Measurements from ENCODE around the gene APBA1.

The APBA1 gene

DNA sequence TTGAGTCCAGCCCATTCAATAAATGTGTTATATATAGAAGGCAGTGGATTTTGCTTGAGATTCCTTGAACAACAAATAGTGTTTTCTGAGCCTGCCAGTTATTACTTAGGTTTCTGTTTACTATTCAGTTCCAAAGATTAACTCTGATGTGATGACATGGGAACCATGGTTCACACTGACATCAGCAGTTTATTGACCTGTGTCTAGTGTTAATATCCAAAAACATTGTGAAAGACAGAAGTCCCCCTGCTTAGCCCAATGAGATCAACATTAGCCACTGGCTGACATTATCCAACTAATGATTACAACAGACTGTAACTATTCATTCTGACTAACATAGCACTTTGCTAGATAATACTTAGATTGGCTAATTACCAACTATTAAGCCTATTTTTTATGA is 14.9 kb downstream of the APBA1 start:
- DNase-seq (ENCODE audit: low spot score): no peak

GRCh38 chr9:69655065-69655464 is 17.1 kb downstream of the APBA1 start:
- no peak for DNase-seq (ENCODE audit: low spot score)

- no peak for DNase-seq (ENCODE audit: low spot score)
Observed at GRCh38 chr9:69653261-69653660, 18.9 kb downstream of the APBA1 start.

DNA sequence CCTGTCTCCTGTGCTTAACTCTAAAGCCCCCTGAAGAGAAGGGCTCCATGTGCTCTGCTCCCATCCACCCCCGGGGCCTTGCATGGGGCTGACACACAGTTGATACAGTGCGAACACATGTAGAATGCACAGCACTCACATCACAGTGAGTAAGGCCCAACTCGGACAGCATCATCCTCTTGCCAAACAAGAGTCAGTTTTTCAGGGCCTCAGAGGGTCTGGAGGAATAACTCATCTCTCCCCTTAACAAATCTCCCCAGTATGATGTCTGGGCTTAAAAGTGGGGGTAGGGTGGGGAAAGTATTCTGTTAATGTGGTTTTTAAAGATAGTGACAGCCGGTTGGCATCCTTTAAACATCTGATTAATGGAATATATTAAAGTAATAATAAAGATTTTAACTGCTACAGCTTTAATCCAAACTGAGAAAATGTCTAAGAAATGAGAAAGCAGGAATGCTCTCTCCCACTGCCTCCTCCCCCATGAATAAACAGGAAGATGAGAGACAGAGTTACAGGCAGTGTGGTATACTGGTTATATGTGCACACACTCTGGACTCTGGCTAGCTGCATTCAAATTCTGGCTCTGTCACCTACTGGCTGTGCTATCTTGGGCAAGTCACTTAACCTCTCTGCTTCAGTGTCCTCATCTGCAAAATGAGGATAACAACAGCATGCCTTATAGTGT is 22.5 kb downstream of the APBA1 start:
- DNase-seq (ENCODE audit: low spot score): no peak

GRCh38 chr9:69647804-69648203 is 24.4 kb downstream of the APBA1 start:
- DNase-seq (ENCODE audit: low spot score): no peak

GRCh38 chr9:69646810-69647209 is 25.4 kb downstream of the APBA1 start:
- DNase-seq (ENCODE audit: low spot score): no peak

- no peak for DNase-seq (ENCODE audit: low spot score)
Observed at GRCh38 chr9:69645488-69645887, 26.7 kb downstream of the APBA1 start.

DNA sequence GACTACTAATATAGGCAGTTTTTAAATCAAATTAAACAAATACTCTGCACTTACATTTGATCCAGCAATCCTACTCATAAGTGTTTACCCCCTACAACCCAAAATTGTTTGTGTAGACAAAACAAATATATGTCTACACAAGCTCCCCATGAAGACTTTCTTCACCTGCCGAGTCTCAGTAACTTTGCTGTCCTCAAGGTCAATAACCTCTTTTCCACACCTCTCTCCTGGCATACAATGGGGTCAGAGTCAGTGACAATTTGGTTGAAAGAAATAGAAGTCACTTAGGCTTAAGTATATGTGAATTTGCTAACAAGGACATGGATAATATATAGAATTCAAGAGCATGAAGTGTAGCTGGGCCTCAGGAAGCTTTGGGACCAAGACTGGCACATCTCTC is 29.1 kb downstream of the APBA1 start:
- DNase-seq (ENCODE audit: low spot score): no peak

DNA sequence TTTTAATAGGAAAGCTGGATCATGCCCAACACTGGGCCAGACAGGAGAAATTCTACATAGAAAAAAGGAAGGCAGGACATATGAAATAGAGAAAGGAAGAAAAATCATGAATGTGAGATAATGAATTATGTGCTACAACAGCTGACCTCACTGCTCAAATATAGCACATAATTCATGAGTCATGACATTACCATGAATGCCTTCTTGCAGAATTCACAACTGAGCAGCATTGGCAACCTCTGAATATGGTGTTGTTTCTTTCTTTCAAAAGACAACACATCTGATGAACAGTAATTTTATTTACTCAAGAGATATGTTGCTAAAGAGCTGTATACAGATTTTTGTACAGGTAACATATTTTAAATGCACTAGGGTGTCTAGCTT is 34.4 kb downstream of the APBA1 start:
- DNase-seq (ENCODE audit: low spot score): peak; percentile 51

GRCh38 chr9:69637193-69637816 is 34.9 kb downstream of the APBA1 start:
- peak; percentile 2 for DNase-seq (ENCODE audit: low spot score)

- DNase-seq (ENCODE audit: low spot score): no peak
Observed at GRCh38 chr9:69633716-69634115, 38.5 kb downstream of the APBA1 start.

DNA sequence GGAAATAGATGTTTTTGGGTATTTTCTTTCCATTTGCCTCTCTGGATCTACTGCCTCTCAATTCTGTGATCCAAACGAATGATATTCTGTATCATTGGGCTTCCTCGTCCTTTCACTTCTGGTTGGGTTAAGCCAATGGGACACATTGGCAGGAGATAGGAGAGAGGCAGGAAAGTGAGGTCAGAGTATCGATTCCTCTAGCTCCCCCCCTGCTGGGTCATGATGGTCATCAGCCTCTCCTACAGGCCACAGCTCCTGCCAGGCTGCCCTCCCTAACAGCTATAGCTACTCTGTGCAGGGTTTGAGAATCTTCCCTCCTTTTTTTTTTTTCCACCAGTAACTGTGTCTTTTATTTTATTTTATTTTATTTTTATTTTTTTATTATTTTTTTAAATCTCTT is 39.4 kb downstream of the APBA1 start:
- DNase-seq (ENCODE audit: low spot score): no peak

DNA sequence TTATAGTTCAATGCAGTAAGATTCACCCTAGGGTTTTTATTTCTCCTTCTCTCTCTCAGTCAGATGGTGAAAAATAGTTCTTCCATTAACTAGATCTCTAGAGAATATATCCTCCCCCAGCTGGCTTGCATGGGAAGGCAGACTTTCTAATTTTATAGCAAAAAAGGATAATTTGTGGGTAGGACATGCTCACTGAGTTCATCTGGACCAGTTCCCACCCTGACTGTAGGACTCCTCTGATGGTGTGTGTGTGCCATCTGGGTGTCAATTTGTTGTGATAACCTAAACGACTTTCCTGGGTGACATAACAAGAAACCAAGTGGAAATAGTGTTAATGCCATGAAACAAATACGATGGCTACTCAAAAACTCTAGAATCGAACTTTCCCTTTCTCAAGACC is 44.9 kb downstream of the APBA1 start:
- DNase-seq (ENCODE audit: low spot score): no peak

- no peak for DNase-seq (ENCODE audit: low spot score)
Observed at GRCh38 chr9:69623276-69623675, 48.9 kb downstream of the APBA1 start.

DNA sequence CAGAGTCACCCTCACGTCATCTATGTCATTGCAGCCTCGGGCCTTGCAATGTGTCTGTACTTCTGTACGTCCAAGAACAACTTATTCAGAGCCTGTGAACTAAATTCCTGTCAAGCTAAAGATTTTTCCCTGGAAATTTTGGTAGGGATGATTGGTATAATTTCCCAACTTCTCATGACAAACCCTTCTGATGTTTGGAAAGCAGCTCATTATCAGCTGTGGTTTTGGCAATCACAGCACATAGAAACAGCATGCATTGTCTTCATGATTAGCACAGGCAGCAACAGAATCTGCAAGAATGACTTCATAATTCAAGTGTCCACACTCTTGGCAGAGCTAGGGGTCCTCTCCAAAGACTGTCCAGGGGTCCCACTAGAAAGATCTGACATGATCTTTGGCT is 49.5 kb downstream of the APBA1 start:
- no peak for DNase-seq (ENCODE audit: low spot score)

- DNase-seq (ENCODE audit: low spot score): no peak
Observed at GRCh38 chr9:69621730-69622460, 50.3 kb downstream of the APBA1 start.

GRCh38 chr9:69620731-69621130 is 51.4 kb downstream of the APBA1 start:
- no peak for DNase-seq (ENCODE audit: low spot score)

- no peak for DNase-seq (ENCODE audit: low spot score)
Observed at GRCh38 chr9:69619233-69619632, 52.9 kb downstream of the APBA1 start.

GRCh38 chr9:69617006-69617405 is 55.2 kb downstream of the APBA1 start:
- no peak for DNase-seq (ENCODE audit: low spot score)

DNA sequence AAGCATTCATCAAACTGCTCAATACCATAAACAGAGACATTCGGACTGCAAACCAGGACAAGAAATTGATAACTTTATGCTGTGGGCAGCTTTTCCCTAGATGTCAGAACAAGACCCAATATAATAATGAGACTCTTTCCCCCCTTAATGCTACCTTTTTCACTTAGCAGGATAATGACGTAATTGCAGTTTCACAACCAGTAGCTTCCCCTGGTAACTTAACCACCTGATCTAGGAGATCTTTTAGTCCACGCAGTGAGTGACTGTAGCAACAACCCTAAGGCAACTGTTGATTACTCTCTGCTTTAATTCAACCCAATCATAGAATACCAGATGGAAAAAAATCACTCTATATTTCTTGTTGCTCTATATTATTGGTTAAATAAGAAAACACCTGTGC is 56.3 kb downstream of the APBA1 start:
- DNase-seq (ENCODE audit: low spot score): no peak

- no peak for DNase-seq (ENCODE audit: low spot score)
Observed at GRCh38 chr9:69611221-69611620, 61.0 kb downstream of the APBA1 start.

DNA sequence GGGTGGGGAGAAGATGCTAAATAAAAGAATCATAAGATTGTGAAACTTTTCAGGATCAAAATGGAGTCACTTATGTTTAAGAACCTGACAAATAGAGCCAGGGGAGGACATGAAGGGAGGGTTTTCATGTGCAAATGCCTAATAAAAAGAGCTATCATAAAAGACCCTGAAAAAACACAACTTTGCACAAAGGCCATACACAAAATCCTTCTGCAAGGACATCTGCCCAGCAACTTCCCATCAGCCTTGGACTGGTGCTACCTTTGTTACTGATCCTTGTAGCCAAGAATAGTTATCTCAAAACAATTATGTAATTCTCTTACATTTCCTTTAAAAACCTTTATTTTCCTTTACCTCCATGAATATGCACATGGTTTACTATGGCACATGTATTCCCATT is 63.0 kb downstream of the APBA1 start:
- DNase-seq (ENCODE audit: low spot score): no peak

GRCh38 chr9:69606089-69606488 is 66.1 kb downstream of the APBA1 start:
- DNase-seq (ENCODE audit: low spot score): no peak

GRCh38 chr9:69605406-69605805 is 66.8 kb downstream of the APBA1 start:
- no peak for DNase-seq (ENCODE audit: low spot score)
